K562 (cell line): ENCODE data around the gene TAF4. TPM values are rescaled to one million over a fixed set of nuclear protein-coding genes. Genes with fewer than 3 reads are reported as not detected.

Source experiments
- ATAC-seq: fragments of 200-7000 bp; cut with Tn5 transposase; 3 replicates; pipeline ENCODE4 v1.9.1; 2020; ENCODE audit warnings: moderate library complexity
- BruUV-seq: library from RNA; stranded (reverse); fragments of 400-500 nt; replicated peaks from 2 replicates; lab custom pipeline; 2021; lab: Mats Ljungman, UMichigan
- CTCF ChIA-PET: fragments of 300-600 bp; formaldehyde crosslinking; extraction: SDS; loops from one replicate; lab custom pipeline; 2021; ENCODE audit warnings: low intra/inter-chr PET ratio; lab: Yijun Ruan, JAX
- POLR2A ChIA-PET: fragments of 300-600, 350-650 bp; sonication (Branson Sonifier 250); formaldehyde crosslinking; extraction: SDS; loops from one replicate; lab custom pipeline; 2021; ENCODE audit warnings: antibody characterized with exemption, inconsistent platforms; lab: Yijun Ruan, JAX
- DNase-seq, 4 experiments: peaks; one replicate each; pipeline versions ENCODE4 v3.0.0 to v3.0.0-alpha.2; 2011 to 2018; ENCODE audit warnings: low spot score in 3 of 4, mixed read lengths in 3 of 4; ENCODE audit errors: extremely low read depth in 1 of 4
- FAIRE-seq: peaks from 2 replicates; lab custom pipeline; 2011; peaks lifted over from hg19 to GRCh38; lab: Jason Lieb, UNC
- H2AFZ ChIP-seq: 2 replicates; pipeline ENCODE4 v1.6.0; 2011; ENCODE audit warnings: low read depth, low read length, control low read depth, inconsistent platforms
- H3K27ac ChIP-seq: fragments of 200-600 bp; 3 replicates; pipeline ENCODE4 v1.8.0; 2011; ENCODE audit warnings: low read depth, mild to moderate bottlenecking, control low read depth, inconsistent platforms, low read length, moderate library complexity, mixed read lengths; ENCODE audit errors: extremely low read depth
- H3K27me3 ChIP-seq, 2 experiments: fragments of 300-600 bp in 1 of 2; 2 replicates in 1 of 2; 3 replicates in 1 of 2; pipeline versions ENCODE4 v1.6.0 to v1.8.0; 2011; ENCODE audit warnings: inconsistent platforms in 2 of 2, low read length in 2 of 2, mild to moderate bottlenecking in 1 of 2, mixed read lengths in 1 of 2, moderate library complexity in 1 of 2; ENCODE audit not compliant: control insufficient read depth in 2 of 2, insufficient read depth in 2 of 2
- H3K36me3 ChIP-seq: fragments of 300-600 bp; 3 replicates; pipeline ENCODE4 v1.8.0; 2011; ENCODE audit warnings: mild to moderate bottlenecking, low read length, inconsistent platforms; ENCODE audit not compliant: control insufficient read depth, insufficient read depth
- H3K4me1 ChIP-seq, 2 experiments: fragments of 200-600 bp in 1 of 2; replicated peaks in 1 of 2; 2 replicates in 1 of 2; 3 replicates in 1 of 2; pipeline versions ENCODE4 v1.5.1 to v1.8.0; 2011; ENCODE audit warnings: inconsistent platforms in 2 of 2, low read length in 2 of 2, mild to moderate bottlenecking in 1 of 2, mixed read lengths in 1 of 2, moderate library complexity in 1 of 2; ENCODE audit not compliant: control insufficient read depth in 2 of 2, insufficient read depth in 2 of 2
- H3K4me2 ChIP-seq: 2 replicates; pipeline ENCODE4 v1.6.1; 2011; ENCODE audit warnings: low read length, control low read depth, inconsistent platforms, mixed read lengths; ENCODE audit not compliant: insufficient read depth
- H3K4me3 ChIP-seq: fragments of 200-600 bp; sonication (generic), shearing (Covaris generic); 2 replicates; pipeline ENCODE4 v1.5.1; 2016; ENCODE audit warnings: control low read depth, inconsistent platforms
- H3K79me2 ChIP-seq: fragments of 200-600 bp; 3 replicates; pipeline ENCODE4 v1.8.0; 2011; ENCODE audit warnings: low read length, inconsistent platforms; ENCODE audit not compliant: control insufficient read depth, insufficient read depth
- H3K9ac ChIP-seq, 2 experiments: 2 replicates each; pipeline versions ENCODE4 v1.6.0 to v1.6.1; 2011; ENCODE audit warnings: low read depth in 2 of 2, low read length in 2 of 2, control low read depth in 1 of 2, inconsistent platforms in 1 of 2, mild to moderate bottlenecking in 1 of 2, mixed read lengths in 1 of 2; ENCODE audit not compliant: insufficient read depth in 1 of 2
- H3K9me1 ChIP-seq: one replicate; pipeline ENCODE4 v1.6.0; 2011; ENCODE audit warnings: inconsistent platforms, mild to moderate bottlenecking, low read length, moderate library complexity; ENCODE audit not compliant: control insufficient read depth, insufficient read depth
- H3K9me3 ChIP-seq: replicated peaks from 2 replicates; pipeline ENCODE4 v1.5.1; 2011; ENCODE audit warnings: low read depth, low read length, inconsistent platforms; ENCODE audit not compliant: control insufficient read depth, insufficient read depth
- H4K20me1 ChIP-seq: replicated peaks from 2 replicates; pipeline ENCODE4 v1.6.1; 2011; ENCODE audit warnings: low read length, inconsistent platforms, mixed read lengths; ENCODE audit not compliant: control insufficient read depth, insufficient read depth
- ATF1 ChIP-seq, 2 experiments: fragments of 450-650 bp in 1 of 2; IDR thresholded peaks; 2 replicates each; pipeline ENCODE4 v1.6.1; 2016; ENCODE audit warnings: missing compliant biosample characterization in 1 of 2, missing genetic modification characterization in 1 of 2
- ATF6 ChIP-seq: sonication (generic); formaldehyde crosslinking; IDR thresholded peaks from 2 replicates; pipeline ENCODE4 v1.4.0; 2020; ENCODE audit warnings: mild to moderate bottlenecking, missing genetic modification reagents
- CBX2 ChIP-seq: fragments of 200-600 bp; sonication (generic); IDR thresholded peaks from one replicate; pipeline ENCODE4 v1.6.1; 2012; ENCODE audit warnings: mild to moderate bottlenecking, low read length, inconsistent platforms; ENCODE audit not compliant: insufficient read depth, poor library complexity, severe bottlenecking
- CBX8 ChIP-seq: fragments of 200-600 bp; sonication (generic); IDR thresholded peaks from 2 replicates; pipeline ENCODE4 v1.6.1; 2012; ENCODE audit warnings: borderline replicate concordance, mixed run types, low read depth, mild to moderate bottlenecking, moderate library complexity, mixed read lengths, low read length, control low read depth, inconsistent platforms; ENCODE audit not compliant: poor library complexity, severe bottlenecking; ENCODE audit errors: extremely low read depth
- DACH1 ChIP-seq: fragments of 450-650 bp; IDR thresholded peaks from 2 replicates; pipeline ENCODE4 v1.6.1; 2018; ENCODE audit not compliant: partially characterized antibody
- E2F8 ChIP-seq: fragments of 450-650 bp; IDR thresholded peaks from 2 replicates; pipeline ENCODE4 v1.7.1; 2018; ENCODE audit warnings: mild to moderate bottlenecking, low read depth; ENCODE audit not compliant: partially characterized antibody
- ZFP1 ChIP-seq: fragments of 450-650 bp; formaldehyde crosslinking; IDR thresholded peaks from 2 replicates; pipeline ENCODE4 v1.4.0; 2020; ENCODE audit warnings: mild to moderate bottlenecking, mixed read lengths
- ZNF512 ChIP-seq: IDR thresholded peaks from 2 replicates; pipeline ENCODE4 v1.6.1; 2016; ENCODE audit warnings: missing genetic modification characterization, missing compliant biosample characterization
- WGBS: fragments of 100-300 bp; shearing (Covaris generic); methylation state at CpG from one replicate; pipeline ENCODE4 v1.1.6; 2016; ENCODE audit warnings: low coverage, mixed read lengths; ENCODE audit not compliant: insufficient coverage; ENCODE audit errors: missing lambda C conversion rate; 5-methylcytosine and 5-hydroxymethylcytosine counted together
- in situ Hi-C: fragments of 300-500 bp; cut with MboI; formaldehyde crosslinking; loops from 4 replicates; pipeline ENCODE4 v1.15.0; 2018; ENCODE audit warnings: inconsistent platforms, mixed read lengths
- intact Hi-C: fragments of 100-400 bp; cut with micrococcal nuclease; formaldehyde crosslinking; loops from 2 replicates; pipeline ENCODE4 v1.14.2; 2022
- polyA plus RNA-seq, 8 experiments: library from polyadenylated mRNA; depleted of rRNA in 4 of 8; stranded (reverse) in 5 of 8; unstranded in 3 of 8; fragments of >200 nt; fragmentation: Nextera tagmentation in 2 of 8; fragmentation: Illumina TruSeq in 1 of 8; extraction: Ambion mirVana in 2 of 8; extraction: Trizol in 1 of 8; gene quantifications; 2 replicates each; pipeline versions ENCODE4 v1.2.1 to v1.2.3, GENCODE V29; 2011 to 2014; ENCODE audit warnings: inconsistent platforms in 1 of 8, missing spikeins in 1 of 8
- total RNA-seq, 7 experiments: library from RNA; depleted of rRNA in 6 of 7; stranded (reverse); fragments of >200 nt in 6 of 7; fragmentation: Illumina TruSeq in 2 of 7; extraction: Trizol in 2 of 7; gene quantifications; 2 replicates each; pipeline versions ENCODE4 v1.2.1 to v1.2.3, GENCODE V29; 2011 to 2021; ENCODE audit warnings: low replicate concordance in 1 of 7

TAF4 gene
- total and polyA plus RNA-seq, 9 of the 15 experiments (the other 6 are each of a cell fraction or from before 2014, with no cell fraction given), result 0.44 to 28.3 (median 5.6) TPM

- TF ChIP-seq E2F8 (no peak), ZFP1 (CRISPR knock-in tag) (no peak), ATF1 (CRISPR knock-in tag; IDR thresholded peaks at IDR 0.05) (no peak), ATF1 (tag; IDR thresholded peaks at IDR 0.05) (peak; percentile 72), DACH1 (peak; percentile 37)
Observed at GRCh38 chr20:61956396-61957342, 109.0 kb downstream of the TAF4 start (continued).

- no TSS peak for BruUV-seq
- Histone ChIP-seq H2AFZ (no peak overlapping the region), H3K27me3 (peaks cover 0 to 12% of the 10 kb centered on the region in 2 experiments; a peak in 2 of 5 replicates), H3K9ac (no peak overlapping the region), H3K79me2 (no peaks in the 10 kb centered on the region), H4K20me1 (no peaks in the 10 kb centered on the region; the same call in 1 of the 2 replicates), H3K9me3 (no peaks in the 10 kb centered on the region), H3K9me1 (no peaks in the 10 kb centered on the region), H3K36me3 (no peaks in the 10 kb centered on the region), H3K27ac (no peak overlapping the region), H3K4me2 (no peak overlapping the region; the same call in 1 of the 2 replicates), H3K4me1 (no peaks in the 10 kb centered on the region; a peak in 3 of 5 replicates), H3K4me3 (no peak overlapping the region)
- no peak for ATAC-seq
- POLR2A ChIA-PET, result no interaction called here
- TF ChIP-seq ZNF512 (peak; percentile 52), ATF6 (CRISPR knock-in tag) (no peak), CBX8 (peak; percentile 89), CBX2 (peak; percentile 83)
- in situ Hi-C loops (no loop called here), intact Hi-C loops (no loop called here)
- DNase-seq, result no peak
- CTCF ChIA-PET, result no interaction called here
- no peak for FAIRE-seq
- 8% methylated on average over 6 of the region's 6 CpGs for WGBS
Observed at GRCh38 chr20:61955668-61956395, 109.8 kb downstream of the TAF4 start.
